Myocyte (in vitro differentiated cells): ENCODE results near the gene ARMH4. TPM values are rescaled to one million over a fixed set of nuclear protein-coding genes. Genes with fewer than 3 reads are reported as not detected.

Experiments used
- DNase-seq: peaks from one replicate; pipeline ENCODE4 v3.0.0-alpha.2; 2012; ENCODE audit warnings: low read depth
- total RNA-seq: library from RNA; depleted of rRNA; stranded (reverse); fragments of >200 nt; gene quantifications from 2 replicates; pipeline ENCODE4 v1.2.3, GENCODE V29; 2014

Gene ARMH4
- total RNA-seq, 1 donor from 2014 or later = 1.4 TPM

GRCh38 chr14:58059126-58059525 lies 92.9 kb downstream of the ARMH4 start:
- no peak for DNase-seq

GRCh38 chr14:58055497-58056010 lies 96.5 kb downstream of the ARMH4 start:
- DNase-seq = no peak

GRCh38 chr14:58054100-58054499 lies 97.9 kb downstream of the ARMH4 start:
- DNase-seq = no peak

GRCh38 chr14:58048219-58048618 lies 103.8 kb downstream of the ARMH4 start:
- DNase-seq = no peak

- DNase-seq = no peak
These were observed 124.1 kb downstream of the ARMH4 start for GRCh38 chr14:58027904-58028303.

GRCh38 chr14:58026967-58027366 lies 125.0 kb downstream of the ARMH4 start:
- DNase-seq = no peak

GRCh38 chr14:58026219-58026618 lies 125.8 kb downstream of the ARMH4 start:
- no peak for DNase-seq

- DNase-seq = no peak
These were observed 137.2 kb downstream of the ARMH4 start for GRCh38 chr14:58014778-58015177.

GRCh38 chr14:58002618-58003017 lies 149.4 kb downstream of the ARMH4 start:
- DNase-seq = no peak

- DNase-seq = no peak
These were observed 152.0 kb downstream of the ARMH4 start for GRCh38 chr14:57999979-58000378.

- no peak for DNase-seq
These were observed 152.5 kb downstream of the ARMH4 start for GRCh38 chr14:57999471-57999870.

GRCh38 chr14:57998766-57999165 lies 153.2 kb downstream of the ARMH4 start:
- DNase-seq = no peak

- DNase-seq = no peak
These were observed 160.7 kb downstream of the ARMH4 start for GRCh38 chr14:57991353-57991752.

- DNase-seq = no peak
These were observed 163.6 kb downstream of the ARMH4 start for GRCh38 chr14:57988445-57988844.

- no peak for DNase-seq
These were observed 164.3 kb downstream of the ARMH4 start for GRCh38 chr14:57987596-57988300.

- DNase-seq = no peak
These were observed 165.0 kb downstream of the ARMH4 start for GRCh38 chr14:57987051-57987450.

GRCh38 chr14:57982804-57983634 lies 169.0 kb downstream of the ARMH4 start:
- DNase-seq = no peak

GRCh38 chr14:57981817-57982560 lies 170.0 kb downstream of the ARMH4 start:
- no peak for DNase-seq

GRCh38 chr14:57979376-57980048 lies 172.5 kb downstream of the ARMH4 start:
- no peak for DNase-seq

GRCh38 chr14:57976701-57977100 lies 175.3 kb downstream of the ARMH4 start:
- no peak for DNase-seq

GRCh38 chr14:57974896-57975295 lies 177.1 kb downstream of the ARMH4 start:
- no peak for DNase-seq
